ENCODE measurements around the gene NTPCR.

Gene NTPCR

DNA sequence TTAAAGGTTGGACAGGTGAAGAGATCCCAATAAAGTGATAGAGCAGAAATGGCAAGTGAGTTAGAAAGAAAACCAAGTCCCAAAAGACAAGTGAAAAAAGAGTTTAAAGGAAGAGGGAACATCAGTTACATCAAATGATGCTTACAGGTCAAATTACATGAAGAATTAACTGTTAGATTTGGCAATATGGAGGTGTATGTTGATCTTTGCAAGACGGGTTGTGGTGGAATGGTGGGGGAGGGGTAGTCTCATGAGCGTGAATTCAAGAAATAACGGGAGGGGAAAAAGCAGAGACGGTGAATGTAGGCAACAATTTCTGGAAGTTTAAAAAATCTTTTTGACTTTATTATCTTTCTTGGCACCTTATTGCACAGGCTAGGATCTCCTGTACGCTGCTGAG, 76.6 kb downstream of the NTPCR start:
- TF ChIP-seq ZFX (IDR thresholded peaks at IDR 0.05): no peak
- TF ChIP-seq, protein P1, sequence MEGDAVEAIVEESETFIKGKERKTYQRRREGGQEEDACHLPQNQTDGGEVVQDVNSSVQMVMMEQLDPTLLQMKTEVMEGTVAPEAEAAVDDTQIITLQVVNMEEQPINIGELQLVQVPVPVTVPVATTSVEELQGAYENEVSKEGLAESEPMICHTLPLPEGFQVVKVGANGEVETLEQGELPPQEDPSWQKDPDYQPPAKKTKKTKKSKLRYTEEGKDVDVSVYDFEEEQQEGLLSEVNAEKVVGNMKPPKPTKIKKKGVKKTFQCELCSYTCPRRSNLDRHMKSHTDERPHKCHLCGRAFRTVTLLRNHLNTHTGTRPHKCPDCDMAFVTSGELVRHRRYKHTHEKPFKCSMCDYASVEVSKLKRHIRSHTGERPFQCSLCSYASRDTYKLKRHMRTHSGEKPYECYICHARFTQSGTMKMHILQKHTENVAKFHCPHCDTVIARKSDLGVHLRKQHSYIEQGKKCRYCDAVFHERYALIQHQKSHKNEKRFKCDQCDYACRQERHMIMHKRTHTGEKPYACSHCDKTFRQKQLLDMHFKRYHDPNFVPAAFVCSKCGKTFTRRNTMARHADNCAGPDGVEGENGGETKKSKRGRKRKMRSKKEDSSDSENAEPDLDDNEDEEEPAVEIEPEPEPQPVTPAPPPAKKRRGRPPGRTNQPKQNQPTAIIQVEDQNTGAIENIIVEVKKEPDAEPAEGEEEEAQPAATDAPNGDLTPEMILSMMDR (conservative IDR thresholded peaks at IDR 0.05): no peak
- no peak overlapping the region for H3K27ac ChIP-seq

DNA sequence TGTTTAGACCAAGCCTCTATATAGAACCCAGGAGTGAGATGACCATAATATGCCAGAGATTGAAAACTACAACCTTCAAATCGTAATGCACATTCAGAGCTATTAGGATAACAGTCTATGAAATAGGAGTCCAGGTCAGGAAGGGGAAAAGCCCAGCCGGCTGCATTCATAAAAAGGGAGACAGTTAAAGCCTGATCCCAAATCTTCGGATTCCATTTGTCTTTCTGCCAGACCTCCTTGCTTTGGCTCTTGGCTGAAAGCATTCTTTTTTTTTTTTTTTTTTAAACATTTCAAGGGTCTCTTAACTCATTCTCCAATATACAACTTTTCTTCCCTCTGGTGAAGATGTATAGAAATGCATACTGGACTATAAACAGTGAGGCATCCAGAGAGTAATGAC, 81.1 kb downstream of the NTPCR start:
- H3K27ac ChIP-seq: no peak overlapping the region
- TF ChIP-seq, protein P1 (conservative IDR thresholded peaks at IDR 0.05): no peak
- TF ChIP-seq ZFX (IDR thresholded peaks at IDR 0.05): no peak

DNA sequence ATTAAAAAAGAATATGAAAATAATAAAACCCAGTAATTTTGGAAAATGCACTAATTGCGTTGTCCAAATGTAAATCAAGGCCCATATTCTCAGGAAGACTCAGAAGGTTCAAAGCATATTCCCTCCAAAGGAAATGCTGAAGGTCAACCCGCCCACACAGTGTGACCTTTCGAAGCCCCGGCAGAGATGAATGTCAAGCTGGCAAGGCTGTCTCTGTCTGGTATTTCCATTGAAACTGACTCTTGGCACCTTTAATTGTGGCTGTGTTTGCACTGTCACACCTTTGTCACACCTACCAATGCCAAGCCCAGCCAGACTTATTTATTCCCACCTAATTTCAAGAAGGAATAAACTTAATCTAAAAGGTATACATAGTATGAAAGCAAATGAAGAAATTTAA, 82.5 kb downstream of the NTPCR start:
- no peak for TF ChIP-seq ZFX (IDR thresholded peaks at IDR 0.05)
- TF ChIP-seq, protein P1 (conservative IDR thresholded peaks at IDR 0.05): no peak
- no peak overlapping the region for H3K27ac ChIP-seq

DNA sequence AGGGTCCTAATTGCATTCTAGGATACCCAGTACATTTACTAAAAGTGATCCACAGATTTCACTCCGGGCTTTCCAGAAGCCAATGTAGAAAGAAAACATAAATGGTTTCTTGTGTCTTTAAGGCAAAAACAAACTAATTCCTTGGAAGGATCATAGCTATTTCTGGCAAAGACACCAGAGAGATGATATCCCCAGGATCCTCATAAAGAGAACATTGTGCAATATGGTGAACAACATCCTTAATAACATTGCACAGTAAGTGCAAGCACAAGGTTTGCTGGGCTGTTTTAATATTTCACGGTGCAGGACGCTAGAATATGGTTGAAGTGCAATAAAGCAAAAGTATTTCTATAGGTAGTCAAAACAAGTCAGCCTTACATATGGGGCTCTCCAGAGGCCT, 83.0 kb downstream of the NTPCR start:
- no peak overlapping the region for H3K27ac ChIP-seq
- TF ChIP-seq ZFX (IDR thresholded peaks at IDR 0.05): no peak
- TF ChIP-seq, protein P1 (conservative IDR thresholded peaks at IDR 0.05): no peak

Measured in C4-2B (cell line).